HG03159 (cell line): ENCODE data around the gene COTL1.
A peak's percentile ranks its signal among the peaks of the same experiment; 100 is the strongest.
"Not testable (repeated sequence)": the region's sequence is repeated elsewhere in the genome, so short reads cannot be mapped to it uniquely, and the experiment has no call there.

Experiments used
- ATAC-seq: cut with Tn5 transposase; IDR thresholded peaks from one replicate; pipeline ENCODE4 v1.9.1; 2021; ENCODE audit warnings: mild to moderate bottlenecking, moderate library complexity; ENCODE audit not compliant: unreplicated experiment

Gene COTL1

DNA sequence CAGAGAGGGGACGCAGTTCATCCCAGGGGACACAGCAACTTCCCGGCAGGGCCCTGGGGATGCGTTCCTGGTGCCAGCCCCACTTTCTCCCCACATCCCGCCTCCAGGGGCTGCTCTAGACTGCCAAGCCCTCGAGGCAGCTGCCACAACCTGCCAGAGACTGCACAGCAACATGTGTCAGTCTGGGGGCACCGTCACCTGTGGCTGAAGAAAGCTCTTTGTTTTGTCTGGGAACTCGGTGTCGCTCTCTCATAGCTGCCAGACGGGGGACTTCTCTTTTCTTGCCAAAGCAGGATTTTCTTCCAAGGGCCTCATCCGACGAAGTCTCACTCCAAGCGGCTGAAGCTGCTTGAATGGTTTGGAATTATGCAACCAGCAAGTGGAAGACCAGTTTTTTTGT is 43.7 kb downstream of the COTL1 start:
- ATAC-seq, result no peak

DNA sequence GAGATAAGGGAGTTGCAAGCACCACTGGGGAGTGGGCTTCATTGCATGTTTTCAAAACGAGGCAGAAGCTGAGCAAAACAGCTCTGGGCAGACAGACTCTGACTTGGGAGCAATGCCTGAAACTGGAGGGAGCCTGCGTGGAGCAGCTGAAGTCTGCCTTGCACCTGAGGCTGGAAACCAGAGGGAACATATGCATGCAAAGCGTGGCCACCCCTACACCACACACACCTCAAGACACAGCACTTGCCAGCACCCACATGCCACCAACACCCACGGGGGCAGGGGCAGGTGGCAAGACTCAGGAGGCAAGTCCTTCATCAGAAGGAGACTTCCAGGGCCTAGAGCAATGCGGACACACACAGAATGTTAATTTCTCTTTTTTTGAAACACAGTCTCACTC is 45.8 kb downstream of the COTL1 start:
- ATAC-seq, result no peak

DNA sequence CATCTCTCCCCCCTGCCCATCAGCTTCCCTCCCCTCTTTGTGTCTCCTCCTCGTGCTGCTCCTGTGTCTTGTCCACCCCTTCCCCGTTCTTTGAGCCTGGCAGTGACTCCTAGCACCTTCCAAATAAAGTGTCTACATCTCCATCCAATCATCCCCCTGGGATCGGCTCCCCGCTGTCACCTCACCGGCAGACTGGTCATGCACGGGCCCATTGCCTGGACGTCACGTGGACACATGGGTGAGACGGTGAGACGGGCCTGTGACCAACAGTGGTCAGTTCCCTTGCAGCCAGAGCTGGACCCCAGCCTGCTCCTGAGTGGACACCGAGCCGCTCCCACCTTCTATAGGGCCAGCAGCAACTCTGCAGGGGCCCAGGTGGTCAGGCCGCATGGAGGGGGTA is 46.4 kb downstream of the COTL1 start:
- ATAC-seq, result no peak

DNA sequence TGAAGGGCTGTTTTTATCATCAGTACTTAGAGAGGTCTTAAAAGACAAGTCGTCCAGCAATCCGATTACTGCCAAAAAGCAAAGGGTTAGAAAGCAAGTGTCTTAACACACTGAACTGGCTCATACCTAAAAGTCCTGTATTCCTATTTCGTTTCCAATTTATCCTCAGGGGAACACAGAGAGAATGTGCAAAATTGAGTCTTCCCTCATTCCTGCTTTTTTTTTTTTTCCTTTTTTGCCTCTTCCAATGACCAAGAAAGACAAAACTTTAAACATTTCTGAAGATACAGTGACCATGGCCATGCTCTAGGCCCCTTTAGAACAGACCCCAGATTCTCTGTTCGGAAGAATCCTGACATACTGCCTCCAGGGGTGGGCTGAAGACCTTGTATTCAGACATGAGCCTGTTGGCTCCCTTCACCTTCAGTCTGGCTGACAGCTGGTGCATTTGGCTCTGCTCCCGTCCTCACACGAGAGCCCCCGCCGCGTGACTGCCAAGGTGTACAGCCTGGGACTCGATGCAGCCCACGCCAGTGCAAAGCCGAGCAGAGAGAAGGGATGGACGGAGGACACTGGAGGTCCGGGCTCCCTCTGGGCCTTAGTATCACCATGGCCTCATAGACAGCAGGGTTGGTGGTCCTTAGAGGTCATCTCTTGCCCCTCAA is 47.0 kb downstream of the COTL1 start:
- no peak for ATAC-seq

DNA sequence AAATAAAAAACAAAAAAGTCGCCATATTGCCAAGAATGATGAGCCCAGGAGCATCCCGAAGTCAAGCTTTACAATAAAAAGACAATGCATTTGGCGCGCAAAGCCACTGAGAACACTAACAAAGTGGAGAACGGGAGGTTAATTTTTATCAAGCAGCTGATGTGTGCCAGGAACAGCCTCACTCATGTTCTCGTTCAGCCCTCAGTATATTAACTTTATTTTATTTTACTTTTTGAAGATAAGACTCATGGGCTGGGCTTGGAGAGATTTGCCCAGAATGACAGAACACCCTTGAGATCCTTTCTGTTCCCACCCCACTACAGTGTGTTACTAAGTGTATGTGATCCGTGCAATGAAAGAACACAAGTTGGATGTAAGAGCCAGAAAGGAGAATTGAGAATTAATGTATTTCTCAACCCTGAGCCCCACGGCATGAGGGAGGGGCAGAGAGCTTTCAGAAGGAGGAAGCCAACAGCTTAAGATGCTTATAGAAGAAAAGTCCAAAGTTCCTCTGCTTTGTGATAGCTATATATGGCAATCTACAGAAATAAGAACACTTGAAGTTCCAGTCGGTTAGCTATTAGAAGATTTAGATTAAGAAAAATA is 48.4 kb downstream of the COTL1 start:
- ATAC-seq, result no peak

DNA sequence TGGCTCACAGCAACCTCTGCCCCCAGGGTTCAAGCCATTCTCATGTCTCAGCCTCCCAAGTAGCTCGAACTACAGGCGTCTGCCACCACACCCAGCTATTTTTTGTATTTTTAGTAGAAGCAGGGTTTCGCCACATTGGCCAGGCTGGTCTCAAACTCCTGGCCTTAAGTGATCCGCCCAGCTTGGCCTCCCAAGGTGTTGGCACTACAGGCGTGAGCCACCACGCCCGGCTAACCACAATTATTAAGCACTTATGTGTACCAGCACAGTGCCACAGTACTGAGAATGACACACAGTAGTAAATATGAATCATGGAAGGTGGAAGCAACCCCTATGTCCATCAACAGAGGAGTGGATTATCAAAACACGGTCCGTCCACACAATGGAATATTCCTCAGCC is 49.8 kb downstream of the COTL1 start:
- ATAC-seq, result no peak

DNA sequence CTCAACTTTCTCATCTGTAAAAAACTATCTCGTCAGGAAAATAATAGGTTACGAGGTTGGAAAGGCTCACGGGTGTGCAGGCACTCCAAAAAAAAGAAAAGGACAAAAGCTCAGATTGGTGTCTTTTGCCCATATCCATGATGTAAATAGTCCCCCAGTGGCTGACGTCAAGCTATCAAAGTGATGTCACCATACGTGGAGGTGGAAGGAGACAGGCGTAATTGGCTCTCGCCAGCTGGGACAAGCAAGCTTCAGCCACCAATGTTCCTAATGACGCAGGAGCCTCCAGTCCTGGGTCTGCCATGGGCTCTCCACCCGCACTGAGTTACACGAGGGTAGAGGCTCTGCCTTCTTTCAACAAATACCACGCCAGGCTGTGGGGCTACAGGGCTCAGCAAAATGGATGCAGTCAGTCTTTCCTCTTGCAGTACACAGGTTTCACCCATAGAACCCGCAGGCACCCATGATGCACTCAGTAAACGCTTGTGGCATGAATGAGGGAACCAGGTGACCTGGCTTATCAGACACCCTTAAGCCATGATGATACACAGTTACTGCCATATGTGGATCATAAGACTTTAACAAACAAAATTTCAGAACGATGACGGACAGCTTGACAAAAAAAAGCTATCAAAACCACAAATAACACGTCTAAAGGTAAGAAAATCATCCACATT is 50.5 kb downstream of the COTL1 start:
- no peak for ATAC-seq

DNA sequence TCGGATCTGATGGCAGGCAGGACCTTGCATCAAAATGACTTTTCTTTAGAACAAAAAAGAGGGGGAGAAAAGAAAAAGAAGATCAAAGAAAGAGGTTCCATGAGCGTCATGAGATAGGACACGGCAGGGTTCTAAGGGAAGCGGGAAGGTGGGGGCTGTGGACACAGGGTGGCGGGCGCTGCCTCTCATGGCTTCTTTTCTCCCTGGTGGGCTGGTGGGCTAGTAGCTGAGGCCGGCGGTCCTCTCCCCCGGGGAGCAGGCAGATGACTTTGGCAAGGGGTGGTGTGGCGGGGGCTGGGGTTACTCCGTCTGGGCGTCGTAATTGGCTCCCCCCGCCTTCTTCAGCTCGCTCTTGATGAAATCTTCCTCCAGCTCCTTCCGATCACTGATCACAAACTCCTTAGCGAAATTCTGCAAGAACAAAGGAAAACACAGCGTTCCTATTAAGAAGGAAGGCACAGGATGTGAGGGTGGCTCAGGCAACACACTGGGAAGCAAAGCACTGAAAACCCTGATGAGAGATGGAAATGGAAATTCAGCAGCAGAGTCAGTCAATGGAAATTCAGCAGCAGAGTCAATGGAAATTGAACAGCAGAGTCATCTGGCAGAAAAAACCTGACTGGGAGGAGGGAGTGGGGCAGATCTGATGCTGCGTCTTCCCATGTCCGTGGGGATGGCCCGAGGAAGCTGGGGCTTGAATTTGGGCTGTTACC is 51.2 kb downstream of the COTL1 start:
- ATAC-seq, result no peak

DNA sequence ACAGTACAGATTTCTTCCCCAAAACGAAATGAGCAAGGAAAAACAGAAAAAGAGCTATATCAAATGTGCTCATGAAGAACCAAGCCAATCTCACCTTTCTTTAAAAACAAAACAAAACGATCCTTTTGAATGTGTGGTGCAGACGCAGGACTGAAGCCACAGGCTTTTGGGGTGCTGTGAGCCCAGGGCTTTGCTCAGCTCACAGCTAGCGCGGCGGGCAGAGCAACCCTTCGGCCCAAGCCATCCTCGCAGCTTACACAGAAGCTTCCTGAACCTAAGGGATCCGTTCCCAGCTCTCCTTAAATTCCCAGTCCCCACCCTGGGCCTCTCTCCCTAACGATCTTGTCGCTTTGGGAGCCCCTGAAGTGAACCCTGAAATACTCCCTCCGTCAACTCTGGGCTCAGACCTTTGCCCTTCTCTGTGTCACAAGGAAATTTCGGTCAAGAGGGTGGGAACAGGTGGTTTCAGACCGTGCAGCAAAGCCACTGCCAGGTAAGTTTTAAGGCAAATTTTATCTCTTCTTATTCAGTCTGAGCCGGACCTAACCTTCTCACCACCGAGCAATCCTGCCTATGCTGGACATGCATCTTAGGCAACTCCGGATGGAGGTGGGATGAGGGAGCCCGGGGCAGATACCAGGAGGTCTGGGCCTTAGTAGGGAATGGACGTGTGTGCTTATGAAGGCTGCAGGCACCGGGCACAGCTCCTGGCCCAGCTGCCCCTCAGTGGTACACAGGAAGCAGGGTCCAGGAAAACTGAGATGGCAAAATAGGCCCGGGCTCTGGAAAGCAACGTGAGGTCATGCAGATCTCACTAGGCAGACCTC is 52.0 kb downstream of the COTL1 start:
- ATAC-seq, result no peak

DNA sequence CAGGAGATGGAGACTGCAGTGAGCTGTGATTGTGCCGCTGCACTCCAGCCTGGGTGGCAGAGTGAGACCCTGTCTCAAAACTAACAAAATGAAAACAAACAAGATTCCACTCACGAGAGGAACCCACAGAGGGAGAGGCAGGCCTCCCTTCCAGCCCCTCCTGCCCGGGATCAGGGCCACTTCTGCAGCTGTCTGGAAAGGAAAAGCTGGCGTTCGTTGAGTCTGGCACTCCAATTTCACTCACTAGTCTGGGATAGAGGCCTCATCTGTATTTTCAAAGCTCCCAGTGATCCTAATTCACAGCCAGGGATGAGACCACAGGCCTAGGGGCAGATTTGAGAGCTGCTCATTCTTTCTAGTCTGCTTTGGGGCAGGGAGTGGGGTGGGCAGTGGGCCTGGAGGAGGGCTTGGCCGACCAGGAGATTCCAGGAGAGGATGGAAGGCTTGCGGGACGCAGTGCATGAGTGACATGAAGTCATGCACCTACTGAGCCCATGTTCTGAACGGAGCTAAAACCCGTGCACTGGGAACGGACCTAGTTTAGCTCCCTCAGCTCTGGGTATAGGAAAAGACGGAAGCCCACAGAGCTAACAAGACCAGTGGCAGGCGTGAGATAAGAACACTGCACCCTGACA is 54.0 kb downstream of the COTL1 start:
- ATAC-seq, result no peak

DNA sequence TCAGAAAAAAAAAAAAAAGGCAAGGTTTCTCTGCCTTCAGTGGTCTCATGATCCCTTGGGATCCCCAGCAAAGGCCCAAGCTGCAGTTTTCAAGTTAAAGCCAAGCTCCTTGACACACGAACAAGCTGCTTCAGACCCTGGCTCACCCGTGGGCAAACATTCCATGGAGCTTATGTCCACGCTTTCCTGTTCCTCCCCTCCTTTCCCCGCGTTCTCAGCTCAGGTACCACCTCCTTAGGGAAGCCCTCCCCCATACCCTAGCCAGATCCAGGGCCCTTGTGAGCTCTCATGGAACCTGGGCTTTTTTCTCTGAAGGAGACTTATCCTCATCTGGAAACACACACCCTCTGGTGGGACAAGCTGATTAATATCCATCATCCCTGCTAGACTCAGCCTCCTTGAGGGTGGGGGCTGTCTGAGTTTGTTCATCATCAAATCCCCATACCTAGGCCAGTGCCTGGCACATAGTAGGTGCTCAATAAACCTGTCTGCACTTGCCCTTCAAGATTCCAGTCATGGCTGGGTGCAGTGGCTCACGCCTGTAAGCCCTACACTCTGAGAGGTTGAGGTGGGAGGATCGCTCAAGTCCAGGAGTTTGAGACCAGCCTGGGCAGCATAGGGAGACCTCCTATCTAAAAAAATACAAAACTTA is 54.7 kb downstream of the COTL1 start:
- no peak for ATAC-seq

DNA sequence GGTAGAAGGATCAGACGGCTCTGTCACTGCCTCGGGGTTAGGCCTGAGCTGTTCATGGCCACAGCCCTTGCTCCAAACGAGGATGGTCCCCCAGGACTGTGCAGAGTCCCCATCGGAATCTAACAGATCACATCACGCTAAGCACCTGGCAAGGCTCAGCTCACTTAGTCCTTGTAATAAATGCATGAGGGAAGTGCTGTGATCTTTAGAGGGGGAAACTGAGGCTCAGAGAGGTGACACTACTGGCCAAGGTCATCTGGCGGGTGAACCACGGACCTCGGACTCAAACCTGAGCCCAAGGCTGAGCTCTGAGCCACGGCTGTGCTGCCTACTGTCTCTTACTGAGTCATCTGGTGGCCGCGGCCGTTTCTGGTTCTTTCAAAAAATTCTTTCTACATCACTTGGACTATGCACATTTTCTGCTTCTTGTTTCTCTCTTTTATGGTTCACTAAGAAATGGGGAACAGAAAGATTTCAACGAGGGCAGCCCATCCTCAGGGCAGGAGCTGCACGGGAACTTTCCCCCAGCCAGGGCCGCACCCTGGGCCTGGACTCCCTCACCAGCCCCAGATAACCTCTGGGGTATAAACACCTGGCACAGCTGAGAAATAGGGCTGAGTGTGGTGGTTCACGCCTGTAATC is 55.6 kb downstream of the COTL1 start:
- ATAC-seq, result peak; percentile 58

DNA sequence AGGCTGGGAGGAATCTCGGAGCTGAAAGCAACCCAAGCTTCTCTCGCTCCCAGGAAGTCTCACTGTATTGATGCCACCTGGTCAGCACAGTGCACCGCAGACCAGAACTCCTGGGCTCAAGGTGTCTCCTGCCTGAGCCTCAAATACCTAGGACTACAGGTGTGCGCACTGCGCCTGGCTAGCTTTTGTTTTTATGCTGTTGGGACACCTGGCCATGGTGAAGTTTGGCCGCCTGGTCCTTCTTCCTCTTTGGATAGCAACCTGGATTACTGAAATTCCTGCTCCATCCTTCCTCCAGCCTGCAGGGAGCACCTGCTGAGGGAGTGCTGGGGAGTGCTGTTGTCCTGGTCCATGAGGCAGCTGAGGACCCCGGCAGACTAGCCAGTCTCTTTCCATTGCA is 56.6 kb downstream of the COTL1 start:
- no peak for ATAC-seq

DNA sequence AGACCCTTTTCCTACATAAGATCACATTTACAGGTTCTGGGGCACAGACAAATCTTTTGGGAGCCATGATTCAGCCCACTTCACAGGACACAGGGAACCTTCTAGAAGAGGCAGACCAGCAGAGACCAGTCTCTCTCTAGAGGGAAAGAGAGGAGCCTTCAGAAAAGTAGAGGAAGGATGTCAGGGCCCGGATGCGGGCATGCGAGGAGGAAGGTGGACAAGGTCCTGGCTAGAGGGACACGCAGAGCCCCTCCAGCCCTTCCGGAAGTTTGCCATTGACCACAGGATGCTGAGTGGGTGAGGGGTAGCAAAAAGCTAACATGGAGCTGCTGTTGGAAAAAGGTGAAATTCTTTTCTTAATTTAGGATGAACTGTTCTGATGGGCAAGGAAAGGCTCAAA is 57.6 kb downstream of the COTL1 start:
- ATAC-seq, result no peak

DNA sequence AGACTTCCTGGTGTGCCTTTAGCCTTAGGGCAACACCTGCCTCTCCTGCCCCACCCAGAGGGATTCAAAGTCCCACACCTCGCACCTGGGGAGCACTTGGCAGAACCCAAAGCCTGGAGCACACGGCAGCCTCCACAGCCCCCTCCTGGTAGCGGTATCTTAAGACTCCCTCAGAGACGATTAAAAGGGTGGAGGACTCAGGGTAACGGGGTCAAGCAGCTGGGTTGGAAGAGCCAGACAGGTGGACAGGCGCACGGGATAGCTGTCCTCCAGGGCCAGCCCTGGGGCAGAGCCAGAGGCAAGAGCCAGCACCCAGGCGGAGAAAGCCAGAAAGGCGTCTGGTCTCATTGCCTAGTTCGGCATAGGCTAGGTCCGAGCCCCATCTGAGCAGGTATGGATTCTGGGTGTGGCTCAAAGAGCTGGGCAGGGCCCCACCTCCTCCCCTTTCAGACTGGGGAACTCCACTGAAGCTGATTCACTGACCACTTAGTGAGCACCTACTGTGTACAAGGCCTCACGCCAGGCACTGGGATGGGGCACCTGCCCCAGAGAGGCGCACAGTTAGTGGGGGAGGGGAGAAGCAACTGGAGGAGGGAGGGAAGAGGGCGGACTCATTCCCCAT is 58.5 kb downstream of the COTL1 start:
- ATAC-seq, result no peak

DNA sequence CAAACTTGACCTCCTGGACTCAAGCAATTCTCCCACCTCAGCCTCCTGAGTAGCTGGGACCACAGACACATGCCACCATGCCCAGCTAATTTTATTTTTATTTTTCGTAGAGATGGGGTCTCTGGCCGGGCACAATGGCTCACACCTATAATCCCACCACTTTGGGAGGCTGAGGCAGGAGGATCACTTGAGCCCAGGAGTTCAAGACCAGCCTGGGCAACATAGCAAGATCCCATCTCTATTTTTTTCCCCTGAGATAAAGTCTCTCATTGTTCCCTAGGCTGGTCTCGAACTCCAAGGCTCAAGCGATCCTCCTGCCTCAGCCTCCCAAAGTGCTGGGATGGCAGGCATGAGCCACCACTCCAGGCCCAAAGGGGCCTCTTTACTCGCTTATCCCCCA is 59.0 kb downstream of the COTL1 start:
- not testable (repeated sequence) for ATAC-seq

DNA sequence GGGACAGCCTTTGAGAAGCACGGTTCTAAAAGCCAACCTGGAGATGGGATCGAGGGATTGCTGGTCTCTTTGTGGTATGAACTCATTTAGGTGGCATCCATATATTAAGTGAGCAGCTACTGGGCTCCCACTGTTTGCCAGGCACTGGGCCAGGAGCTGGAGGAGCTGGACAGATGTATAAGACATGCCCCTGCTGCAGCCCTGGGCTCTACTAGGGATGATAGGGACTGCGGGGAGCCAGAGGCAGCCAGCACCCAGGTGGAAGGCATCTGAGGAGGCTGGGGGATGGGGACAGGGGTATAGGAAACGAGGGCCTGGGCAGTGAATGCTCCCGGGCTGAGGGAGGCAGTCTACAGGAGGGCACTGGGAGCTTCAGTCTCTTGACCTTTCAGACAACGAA is 60.4 kb downstream of the COTL1 start:
- ATAC-seq, result no peak

DNA sequence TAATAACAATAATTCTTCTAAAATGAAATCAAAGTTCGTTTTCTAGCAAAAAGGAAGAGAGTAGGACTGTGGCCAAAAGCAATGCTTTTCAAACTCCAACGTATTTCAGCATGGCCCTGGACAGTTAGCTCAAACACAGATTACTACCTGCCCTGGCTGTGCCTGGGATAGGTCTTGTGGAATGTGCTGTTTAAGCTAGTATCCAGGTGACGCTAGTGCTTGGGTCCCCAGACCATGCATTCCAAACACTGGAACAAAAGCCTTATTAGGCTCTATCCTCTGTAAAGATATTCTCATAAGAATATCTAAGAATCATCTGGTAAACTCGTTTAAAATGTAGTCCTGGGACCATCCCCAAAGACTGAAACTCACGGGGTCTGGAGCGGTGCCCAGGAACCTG is 60.8 kb downstream of the COTL1 start:
- no peak for ATAC-seq
